ENCODE data around the gene TFEB. TPM values are rescaled to one million over a fixed set of nuclear protein-coding genes. Genes with fewer than 3 reads are reported as not detected.

The TFEB gene
- total and polyA plus RNA-seq, 4 donors: 1.1 to 6.2 (median 3.8) TPM

GRCh38 chr6:41724228-41724580 is 11.2 kb downstream of the TFEB start:
- WGBS: 84% methylated on average over 7 of the region's 7 CpGs
- H3K27ac ChIP-seq (ENCODE audit: low read depth in 1 of 2, low read length in 2 of 2): peak overlapping the region; percentile 40 to 73

GRCh38 chr6:41723530-41724227 is 11.7 kb downstream of the TFEB start:
- H3K9ac ChIP-seq (ENCODE audit: low read depth in 1 of 2, low read length in 2 of 2): no peak overlapping the region
- peak overlapping the region; percentile 40 to 73 for H3K27ac ChIP-seq (ENCODE audit: low read depth in 1 of 2, low read length in 2 of 2)
- DNase-seq (ENCODE audit: low spot score): no peak
- peaks cover 0 to 4% (median 0%) of the 10 kb centered on the region in 4 donors for H3K4me1 ChIP-seq (ENCODE audit: control insufficient read depth in 4 of 4, insufficient read depth in 4 of 4, low read length in 3 of 4)
- H3K9me3 ChIP-seq (ENCODE audit: control insufficient read depth in 4 of 4, low read length in 3 of 4): no peaks in the 10 kb centered on the region
- TF ChIP-seq RXRA (IDR thresholded peaks at IDR 0.05) (no peak), GABPA (IDR thresholded peaks at IDR 0.05 in 1 of 2, conservative IDR thresholded peaks at IDR 0.05 in 1 of 2) (peak in 1 of 2 donors; percentile 10), REST (IDR thresholded peaks at IDR 0.05) (no peak), RAD21 (IDR thresholded peaks at IDR 0.05) (no peak)
- WGBS: 81% methylated on average over 21 of the region's 21 CpGs
- H3K27me3 ChIP-seq (ENCODE audit: control insufficient read depth in 4 of 4, insufficient read depth in 4 of 4, low read length in 3 of 4): no peaks in the 10 kb centered on the region
- H3K36me3 ChIP-seq (ENCODE audit: control insufficient read depth in 4 of 4, insufficient read depth in 3 of 4, low read depth in 1 of 4, low read length in 3 of 4): no peaks in the 10 kb centered on the region
- H3K4me3 ChIP-seq (ENCODE audit: low read depth in 1 of 3, low read length in 3 of 3): no peak overlapping the region

More at GRCh38 chr6:41724228-41724580, 11.2 kb downstream of the TFEB start:
- DNase-seq (ENCODE audit: low spot score): no peak
- TF ChIP-seq REST (IDR thresholded peaks at IDR 0.05): no peak
- H3K36me3 ChIP-seq (ENCODE audit: control insufficient read depth in 4 of 4, insufficient read depth in 3 of 4, low read depth in 1 of 4, low read length in 3 of 4): no peaks in the 10 kb centered on the region
- H3K4me3 ChIP-seq (ENCODE audit: low read depth in 1 of 3, low read length in 3 of 3): no peak overlapping the region
- no peaks in the 10 kb centered on the region for H3K27me3 ChIP-seq (ENCODE audit: control insufficient read depth in 4 of 4, insufficient read depth in 4 of 4, low read length in 3 of 4)
- H3K4me1 ChIP-seq (ENCODE audit: control insufficient read depth in 4 of 4, insufficient read depth in 4 of 4, low read length in 3 of 4): peaks cover 0 to 4% (median under 1%) of the 10 kb centered on the region in 4 donors
- no peak overlapping the region for H3K9ac ChIP-seq (ENCODE audit: low read depth in 1 of 2, low read length in 2 of 2)
- H3K9me3 ChIP-seq (ENCODE audit: control insufficient read depth in 4 of 4, low read length in 3 of 4): no peaks in the 10 kb centered on the region

GRCh38 chr6:41722969-41723529 is 12.4 kb downstream of the TFEB start:
- TF ChIP-seq GABPA (IDR thresholded peaks at IDR 0.05 in 1 of 2, conservative IDR thresholded peaks at IDR 0.05 in 1 of 2): no peak
- TF ChIP-seq HNF4G (IDR thresholded peaks at IDR 0.05): no peak
- peaks cover 0 to 4% (median 0%) of the 10 kb centered on the region in 4 donors for H3K4me1 ChIP-seq (ENCODE audit: control insufficient read depth in 4 of 4, insufficient read depth in 4 of 4, low read length in 3 of 4)
- H3K27ac ChIP-seq (ENCODE audit: low read depth in 1 of 2, low read length in 2 of 2): peak overlapping the region in 1 of 2 donors; percentile 41
- H3K36me3 ChIP-seq (ENCODE audit: control insufficient read depth in 4 of 4, insufficient read depth in 3 of 4, low read depth in 1 of 4, low read length in 3 of 4): no peaks in the 10 kb centered on the region
- H3K27me3 ChIP-seq (ENCODE audit: control insufficient read depth in 4 of 4, insufficient read depth in 4 of 4, low read length in 3 of 4): no peaks in the 10 kb centered on the region
- no peak overlapping the region for H3K9ac ChIP-seq (ENCODE audit: low read depth in 1 of 2, low read length in 2 of 2)
- WGBS: 78% methylated on average over 8 of the region's 8 CpGs
- no peaks in the 10 kb centered on the region for H3K9me3 ChIP-seq (ENCODE audit: control insufficient read depth in 4 of 4, low read length in 3 of 4)
- H3K4me3 ChIP-seq (ENCODE audit: low read depth in 1 of 3, low read length in 3 of 3): no peak overlapping the region
- DNase-seq (ENCODE audit: low spot score): no peak

Measured in liver (tissue), 9 donors.